ENCODE measurements around the gene PITX3.

PITX3 gene

DNA sequence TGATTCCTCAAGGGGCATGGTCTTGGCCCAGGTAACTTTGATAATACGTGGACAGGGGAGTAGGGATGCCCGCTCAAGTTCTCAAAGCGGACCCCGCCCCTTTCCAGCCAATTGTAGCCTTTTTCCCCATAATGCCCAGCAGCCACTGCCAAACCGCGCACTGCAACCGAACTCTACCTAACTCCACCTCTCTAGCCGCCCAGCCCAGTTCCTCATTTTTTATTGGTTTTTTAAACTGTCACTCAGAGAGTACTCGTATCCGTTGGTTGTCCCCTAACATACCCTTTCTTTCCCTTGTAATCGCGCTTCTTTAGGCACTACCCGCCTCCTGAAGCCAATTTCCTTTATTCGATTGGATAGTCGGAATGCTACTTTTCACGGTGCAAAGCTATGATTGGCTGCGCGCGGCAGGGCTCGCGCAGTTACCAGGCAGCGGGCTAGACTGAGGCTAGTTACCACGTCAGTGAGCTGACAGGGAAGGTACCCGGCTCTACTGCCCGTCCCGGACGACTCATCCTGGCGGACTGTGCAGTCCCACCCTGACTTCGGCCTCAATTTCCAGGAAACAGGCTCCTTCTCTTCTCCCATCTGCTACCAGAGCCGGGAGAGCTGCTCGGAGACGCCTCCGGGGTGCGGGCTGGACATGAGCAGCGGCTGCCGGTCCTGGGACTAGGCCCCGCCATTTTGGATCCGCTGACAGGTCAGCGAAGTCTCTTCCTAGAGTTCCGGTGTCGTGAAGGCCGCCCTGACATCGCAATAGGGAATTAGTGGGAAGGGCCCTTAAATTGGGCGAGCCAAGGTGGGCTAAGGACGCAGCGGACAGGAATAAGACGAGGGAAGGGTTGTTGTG is 4.0 kb upstream of the PITX3 start, which contains the start of gene GBF1:
Gene GBF1 (plus strand): TSS at position 451 of the 850 bp plus-strand sequence. CDS start 13,407 bp downstream, outside the sequence.
- FAIRE-seq (peak; percentile 98), DNase-seq (ENCODE audit: insufficient read length, low spot score) (peak; percentile 80)
- TF ChIP-seq TAF1 (IDR thresholded peaks at IDR 0.05; ENCODE audit: low read depth, low read length) = peak; percentile 84
- peak; percentile 97 for TF ChIP-seq POLR2AphosphoS5 (IDR thresholded peaks at IDR 0.05; ENCODE audit: low read depth, low read length)
- TF ChIP-seq SPI1 (IDR thresholded peaks at IDR 0.05; ENCODE audit: low read depth, low read length) = peak; percentile 85
- no peak for TF ChIP-seq PAX5 (IDR thresholded peaks at IDR 0.05; ENCODE audit: insufficient read depth, low read length, severe bottlenecking)
- TF ChIP-seq POLR2A (IDR thresholded peaks at IDR 0.05; ENCODE audit: low read depth, low read length) = peak; percentile 94
- TF ChIP-seq POU2F2 (IDR thresholded peaks at IDR 0.05; ENCODE audit: low read depth, low read length) = no peak

DNA sequence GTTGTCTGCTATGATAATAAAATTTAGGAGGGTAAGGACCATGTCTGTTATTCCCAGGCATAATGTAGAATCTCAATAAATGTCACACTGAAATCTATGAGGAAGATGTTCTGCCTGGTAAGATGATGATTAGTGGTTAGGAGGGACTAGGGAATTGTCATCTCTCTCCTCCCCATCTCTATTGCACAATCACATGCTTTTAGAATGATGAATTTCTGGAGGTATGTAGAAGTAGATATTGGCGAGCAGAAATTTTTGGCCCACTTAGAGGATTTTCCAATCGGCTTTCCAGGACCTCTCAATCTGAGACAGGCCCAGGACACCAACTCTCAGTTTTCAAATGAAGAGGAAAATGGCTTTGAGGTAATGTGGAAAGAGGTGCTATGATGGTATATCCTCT is 2.0 kb upstream of the PITX3 start:
- no peak for FAIRE-seq
- DNase-seq (ENCODE audit: insufficient read length, low spot score) = no peak

DNA sequence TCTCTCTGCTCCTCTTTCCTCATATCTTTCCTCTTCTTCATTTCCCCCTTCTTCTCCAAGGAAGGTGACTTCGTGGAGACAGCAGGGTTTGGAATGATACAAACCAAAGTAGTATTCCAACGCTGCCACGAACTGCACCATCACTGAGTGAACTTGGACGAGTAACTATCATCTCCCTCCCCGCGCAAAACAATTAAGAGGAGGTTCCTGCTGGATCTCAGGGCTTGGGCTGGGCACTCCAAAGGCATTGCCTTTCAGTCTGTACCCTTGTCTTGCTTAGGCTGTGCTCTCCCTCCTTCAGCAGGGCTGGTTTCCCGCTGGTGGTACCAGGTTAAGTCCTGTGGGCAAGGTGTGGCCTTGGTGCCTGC is 790 bp upstream of the PITX3 start:
- FAIRE-seq (no peak), DNase-seq (ENCODE audit: insufficient read length, low spot score) (no peak)
- TF ChIP-seq POU2F2 (IDR thresholded peaks at IDR 0.05; ENCODE audit: low read depth, low read length) (no peak), SPI1 (IDR thresholded peaks at IDR 0.05; ENCODE audit: low read depth, low read length) (no peak), TAF1 (IDR thresholded peaks at IDR 0.05; ENCODE audit: low read depth, low read length) (no peak), POLR2AphosphoS5 (IDR thresholded peaks at IDR 0.05; ENCODE audit: low read depth, low read length) (no peak), PAX5 (IDR thresholded peaks at IDR 0.05; ENCODE audit: insufficient read depth, low read length, severe bottlenecking) (no peak), POLR2A (IDR thresholded peaks at IDR 0.05; ENCODE audit: low read depth, low read length) (no peak)

More for the DNA sequence above, 2.0 kb upstream of the PITX3 start:
- TF ChIP-seq POU2F2 (IDR thresholded peaks at IDR 0.05; ENCODE audit: low read depth, low read length) = no peak
- no peak for TF ChIP-seq PAX5 (IDR thresholded peaks at IDR 0.05; ENCODE audit: insufficient read depth, low read length, severe bottlenecking)
- no peak for TF ChIP-seq POLR2AphosphoS5 (IDR thresholded peaks at IDR 0.05; ENCODE audit: low read depth, low read length)
- no peak for TF ChIP-seq TAF1 (IDR thresholded peaks at IDR 0.05; ENCODE audit: low read depth, low read length)

DNA sequence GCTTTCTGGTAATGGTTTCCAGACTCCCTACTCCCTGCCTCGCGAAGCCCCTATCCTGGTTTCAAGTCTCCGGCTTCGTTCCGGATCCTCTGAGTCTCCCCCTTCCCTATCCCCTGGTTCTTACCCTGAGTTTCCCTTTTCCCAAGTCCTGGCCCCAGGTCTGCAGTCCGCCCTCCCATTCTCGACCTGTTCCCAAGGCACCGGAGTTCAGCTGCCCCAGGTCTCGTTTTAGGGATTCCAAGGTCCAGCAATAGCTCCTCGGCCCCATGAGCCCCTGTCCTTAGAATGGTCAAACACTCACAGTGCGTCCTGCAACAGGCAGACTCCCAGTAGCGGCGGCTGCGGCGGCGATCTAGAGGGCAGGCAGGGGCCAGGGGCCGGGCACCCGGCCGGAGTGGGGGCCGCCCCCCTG is 274 bp downstream of the PITX3 start:
- DNase-seq (ENCODE audit: insufficient read length, low spot score) = no peak
- no peak for TF ChIP-seq POLR2A (IDR thresholded peaks at IDR 0.05; ENCODE audit: low read depth, low read length)
- no peak for TF ChIP-seq SPI1 (IDR thresholded peaks at IDR 0.05; ENCODE audit: low read depth, low read length)
- TF ChIP-seq POLR2AphosphoS5 (IDR thresholded peaks at IDR 0.05; ENCODE audit: low read depth, low read length) = no peak
- no peak for TF ChIP-seq PAX5 (IDR thresholded peaks at IDR 0.05; ENCODE audit: insufficient read depth, low read length, severe bottlenecking)
- no peak for TF ChIP-seq TAF1 (IDR thresholded peaks at IDR 0.05; ENCODE audit: low read depth, low read length)
- TF ChIP-seq POU2F2 (IDR thresholded peaks at IDR 0.05; ENCODE audit: low read depth, low read length) = no peak
- no peak for FAIRE-seq

DNA sequence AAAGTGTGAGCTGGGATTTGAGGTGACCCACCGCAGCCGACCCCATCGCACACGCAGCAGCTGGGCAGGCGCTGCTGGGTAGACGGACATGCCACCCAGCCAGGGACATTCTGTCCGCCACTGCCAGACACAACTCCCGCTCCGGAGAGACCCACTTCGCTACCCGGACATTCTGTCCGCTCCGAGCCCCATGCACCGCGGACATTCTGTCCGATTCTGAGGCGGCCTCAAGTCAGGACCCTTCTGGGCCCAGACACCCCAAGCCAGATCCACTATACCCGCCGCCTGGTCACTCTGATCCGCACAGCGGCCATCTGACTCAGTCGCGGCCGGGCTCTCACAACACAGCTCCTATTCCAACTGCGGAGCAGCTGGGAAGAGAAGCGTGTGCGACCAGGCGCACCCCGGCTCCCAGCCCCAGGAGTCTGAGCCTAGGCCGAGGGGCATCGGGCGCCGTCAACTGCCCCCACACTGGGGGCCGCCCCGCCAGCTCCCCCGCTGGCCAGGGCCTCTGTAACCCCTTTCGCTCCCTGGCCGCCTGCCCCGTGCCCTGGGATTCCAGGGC is 763 bp downstream of the PITX3 start:
- FAIRE-seq (no peak), DNase-seq (ENCODE audit: insufficient read length, low spot score) (no peak)
- TF ChIP-seq POLR2A (IDR thresholded peaks at IDR 0.05; ENCODE audit: low read depth, low read length) (no peak), SPI1 (IDR thresholded peaks at IDR 0.05; ENCODE audit: low read depth, low read length) (no peak), POU2F2 (IDR thresholded peaks at IDR 0.05; ENCODE audit: low read depth, low read length) (no peak), TAF1 (IDR thresholded peaks at IDR 0.05; ENCODE audit: low read depth, low read length) (no peak), PAX5 (IDR thresholded peaks at IDR 0.05; ENCODE audit: insufficient read depth, low read length, severe bottlenecking) (no peak), POLR2AphosphoS5 (IDR thresholded peaks at IDR 0.05; ENCODE audit: low read depth, low read length) (no peak)

DNA sequence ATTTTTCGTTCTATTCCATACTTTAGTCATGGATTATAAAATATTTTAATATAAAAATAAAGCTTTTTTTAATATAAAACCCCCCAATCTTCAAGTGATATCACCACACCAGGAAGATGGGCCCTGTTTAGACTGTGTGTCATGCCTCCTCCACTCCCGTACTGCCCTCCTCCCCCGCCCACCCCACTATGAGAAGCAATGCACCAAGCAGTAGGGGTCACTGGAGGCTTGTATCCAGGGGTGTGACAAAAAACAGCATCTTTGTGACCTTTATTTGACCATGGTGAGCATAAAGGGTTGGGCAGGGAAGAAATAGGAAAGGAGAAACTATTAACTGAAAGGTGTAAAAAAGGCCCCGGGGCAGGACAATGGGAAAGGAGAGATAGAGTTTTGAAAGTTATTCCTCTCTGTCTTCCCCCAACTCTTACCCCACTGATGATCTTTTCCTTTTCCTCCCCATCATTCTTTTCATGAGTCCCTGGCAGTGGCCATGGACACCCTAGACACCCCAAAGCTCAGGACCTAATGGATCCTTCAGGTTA is 3.5 kb downstream of the PITX3 start:
- DNase-seq (ENCODE audit: insufficient read length, low spot score) = no peak
- FAIRE-seq = no peak
- no peak for TF ChIP-seq POLR2A (IDR thresholded peaks at IDR 0.05; ENCODE audit: low read depth, low read length)
- TF ChIP-seq POLR2AphosphoS5 (IDR thresholded peaks at IDR 0.05; ENCODE audit: low read depth, low read length) = no peak
- no peak for TF ChIP-seq TAF1 (IDR thresholded peaks at IDR 0.05; ENCODE audit: low read depth, low read length)
- TF ChIP-seq PAX5 (IDR thresholded peaks at IDR 0.05; ENCODE audit: insufficient read depth, low read length, severe bottlenecking) = no peak
- no peak for TF ChIP-seq SPI1 (IDR thresholded peaks at IDR 0.05; ENCODE audit: low read depth, low read length)
- TF ChIP-seq POU2F2 (IDR thresholded peaks at IDR 0.05; ENCODE audit: low read depth, low read length) = no peak

DNA sequence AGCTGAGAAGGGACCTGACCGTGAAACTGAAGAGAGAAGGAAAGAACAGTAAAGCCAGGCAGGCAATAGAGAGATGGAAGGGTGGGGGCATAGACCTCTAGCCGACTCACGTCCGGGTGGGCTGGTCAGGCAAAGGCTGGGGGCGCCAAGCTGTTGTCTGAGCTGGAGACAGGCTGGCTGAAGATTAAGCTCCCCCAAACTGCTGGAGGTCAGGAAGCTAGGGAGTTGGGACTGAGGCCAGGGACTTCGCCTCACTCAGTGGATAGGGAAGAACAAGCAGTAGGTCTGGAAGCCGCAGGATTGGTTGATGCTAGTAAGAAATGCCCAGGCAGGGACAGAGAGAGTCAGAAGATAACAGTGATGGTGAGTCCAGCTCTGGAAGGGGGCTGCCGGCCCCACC is 5.3 kb downstream of the PITX3 start:
- TF ChIP-seq POU2F2 (IDR thresholded peaks at IDR 0.05; ENCODE audit: low read depth, low read length) (no peak), TAF1 (IDR thresholded peaks at IDR 0.05; ENCODE audit: low read depth, low read length) (no peak), SPI1 (IDR thresholded peaks at IDR 0.05; ENCODE audit: low read depth, low read length) (no peak), PAX5 (IDR thresholded peaks at IDR 0.05; ENCODE audit: insufficient read depth, low read length, severe bottlenecking) (no peak), POLR2A (IDR thresholded peaks at IDR 0.05; ENCODE audit: low read depth, low read length) (no peak), POLR2AphosphoS5 (IDR thresholded peaks at IDR 0.05; ENCODE audit: low read depth, low read length) (no peak)
- no peak for FAIRE-seq
- DNase-seq (ENCODE audit: insufficient read length, low spot score) = no peak

DNA sequence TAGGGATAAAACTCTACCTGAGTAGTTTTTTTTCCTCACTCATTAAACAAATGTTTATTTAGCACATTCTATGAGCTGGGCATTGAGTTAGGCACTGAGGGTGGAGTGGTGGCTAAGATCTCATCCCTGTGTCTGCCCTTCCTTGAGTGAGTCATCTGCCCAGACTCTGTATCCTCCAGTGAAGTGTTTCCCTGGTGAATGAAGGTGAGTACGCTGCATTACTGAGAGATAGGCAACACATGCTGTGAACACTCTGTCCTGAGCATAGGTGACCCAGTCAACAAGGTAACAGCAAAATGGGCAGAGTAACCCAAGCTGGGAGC is 5.8 kb downstream of the PITX3 start:
- DNase-seq (ENCODE audit: insufficient read length, low spot score) (no peak), FAIRE-seq (no peak)
- no peak for TF ChIP-seq SPI1 (IDR thresholded peaks at IDR 0.05; ENCODE audit: low read depth, low read length)
- TF ChIP-seq TAF1 (IDR thresholded peaks at IDR 0.05; ENCODE audit: low read depth, low read length) = no peak
- no peak for TF ChIP-seq POLR2AphosphoS5 (IDR thresholded peaks at IDR 0.05; ENCODE audit: low read depth, low read length)
- TF ChIP-seq PAX5 (IDR thresholded peaks at IDR 0.05; ENCODE audit: insufficient read depth, low read length, severe bottlenecking) = no peak
- no peak for TF ChIP-seq POU2F2 (IDR thresholded peaks at IDR 0.05; ENCODE audit: low read depth, low read length)
- TF ChIP-seq POLR2A (IDR thresholded peaks at IDR 0.05; ENCODE audit: low read depth, low read length) = no peak

DNA sequence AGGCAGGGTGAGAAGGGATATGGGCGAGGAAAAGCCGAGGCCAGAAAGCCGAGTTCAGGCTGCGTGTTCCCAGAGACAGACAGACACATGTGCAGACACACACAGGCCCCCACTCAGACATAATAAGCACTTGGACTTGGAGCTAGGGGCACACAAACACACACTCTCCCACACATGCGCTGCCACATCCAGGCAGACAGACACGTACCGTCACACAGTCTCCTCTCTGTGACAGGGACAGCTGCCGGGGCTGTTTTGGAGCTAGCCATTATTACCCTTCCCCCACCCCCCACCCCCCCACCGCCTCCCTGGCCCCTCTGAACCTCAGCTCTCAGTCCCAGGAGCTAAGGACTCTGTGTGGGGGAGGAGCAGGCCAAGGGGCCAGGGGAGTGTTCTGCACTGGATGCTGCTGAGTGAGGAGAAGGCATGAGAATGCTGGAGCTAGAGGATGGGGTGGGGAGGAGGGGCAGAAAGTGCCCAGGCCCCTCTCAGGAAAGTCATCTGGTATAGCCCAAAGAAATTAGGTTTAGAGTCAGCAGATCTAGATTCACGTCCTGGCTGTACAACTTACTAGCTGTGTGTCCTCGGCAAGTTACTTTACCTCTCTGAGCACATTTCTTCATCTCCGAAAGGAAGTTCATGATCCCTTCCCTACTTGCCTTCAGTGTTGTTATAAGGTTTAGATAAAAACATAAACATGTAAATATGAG is 6.3 kb downstream of the PITX3 start:
- peak; percentile 9 for FAIRE-seq
- no peak for DNase-seq (ENCODE audit: insufficient read length, low spot score)
- TF ChIP-seq POLR2AphosphoS5 (IDR thresholded peaks at IDR 0.05; ENCODE audit: low read depth, low read length) (no peak), SPI1 (IDR thresholded peaks at IDR 0.05; ENCODE audit: low read depth, low read length) (no peak), POLR2A (IDR thresholded peaks at IDR 0.05; ENCODE audit: low read depth, low read length) (no peak), POU2F2 (IDR thresholded peaks at IDR 0.05; ENCODE audit: low read depth, low read length) (no peak), TAF1 (IDR thresholded peaks at IDR 0.05; ENCODE audit: low read depth, low read length) (no peak), PAX5 (IDR thresholded peaks at IDR 0.05; ENCODE audit: insufficient read depth, low read length, severe bottlenecking) (no peak)

All from GM12891 (cell line).